ENCODE measurements around the gene THSD4. TPM values are rescaled to one million over a fixed set of nuclear protein-coding genes. Genes with fewer than 3 reads are reported as not detected.

THSD4 gene
- total and polyA plus RNA-seq, 9 of the 15 experiments (the other 6 are each of a cell fraction or from before 2014, with no cell fraction given): 0.04 TPM; not detected in 5

- TF ChIP-seq, protein P1, sequence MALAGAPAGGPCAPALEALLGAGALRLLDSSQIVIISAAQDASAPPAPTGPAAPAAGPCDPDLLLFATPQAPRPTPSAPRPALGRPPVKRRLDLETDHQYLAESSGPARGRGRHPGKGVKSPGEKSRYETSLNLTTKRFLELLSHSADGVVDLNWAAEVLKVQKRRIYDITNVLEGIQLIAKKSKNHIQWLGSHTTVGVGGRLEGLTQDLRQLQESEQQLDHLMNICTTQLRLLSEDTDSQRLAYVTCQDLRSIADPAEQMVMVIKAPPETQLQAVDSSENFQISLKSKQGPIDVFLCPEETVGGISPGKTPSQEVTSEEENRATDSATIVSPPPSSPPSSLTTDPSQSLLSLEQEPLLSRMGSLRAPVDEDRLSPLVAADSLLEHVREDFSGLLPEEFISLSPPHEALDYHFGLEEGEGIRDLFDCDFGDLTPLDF (CRISPR knock-in tag; IDR thresholded peaks at IDR 0.05): no peak
- no peak for TF ChIP-seq ZNF445 (CRISPR knock-in tag; IDR thresholded peaks at IDR 0.05; ENCODE audit: low read depth)
- TF ChIP-seq, protein P2, sequence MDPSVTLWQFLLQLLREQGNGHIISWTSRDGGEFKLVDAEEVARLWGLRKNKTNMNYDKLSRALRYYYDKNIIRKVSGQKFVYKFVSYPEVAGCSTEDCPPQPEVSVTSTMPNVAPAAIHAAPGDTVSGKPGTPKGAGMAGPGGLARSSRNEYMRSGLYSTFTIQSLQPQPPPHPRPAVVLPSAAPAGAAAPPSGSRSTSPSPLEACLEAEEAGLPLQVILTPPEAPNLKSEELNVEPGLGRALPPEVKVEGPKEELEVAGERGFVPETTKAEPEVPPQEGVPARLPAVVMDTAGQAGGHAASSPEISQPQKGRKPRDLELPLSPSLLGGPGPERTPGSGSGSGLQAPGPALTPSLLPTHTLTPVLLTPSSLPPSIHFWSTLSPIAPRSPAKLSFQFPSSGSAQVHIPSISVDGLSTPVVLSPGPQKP (CRISPR knock-in tag; IDR thresholded peaks at IDR 0.05): no peak
- TF ChIP-seq, protein P3, sequence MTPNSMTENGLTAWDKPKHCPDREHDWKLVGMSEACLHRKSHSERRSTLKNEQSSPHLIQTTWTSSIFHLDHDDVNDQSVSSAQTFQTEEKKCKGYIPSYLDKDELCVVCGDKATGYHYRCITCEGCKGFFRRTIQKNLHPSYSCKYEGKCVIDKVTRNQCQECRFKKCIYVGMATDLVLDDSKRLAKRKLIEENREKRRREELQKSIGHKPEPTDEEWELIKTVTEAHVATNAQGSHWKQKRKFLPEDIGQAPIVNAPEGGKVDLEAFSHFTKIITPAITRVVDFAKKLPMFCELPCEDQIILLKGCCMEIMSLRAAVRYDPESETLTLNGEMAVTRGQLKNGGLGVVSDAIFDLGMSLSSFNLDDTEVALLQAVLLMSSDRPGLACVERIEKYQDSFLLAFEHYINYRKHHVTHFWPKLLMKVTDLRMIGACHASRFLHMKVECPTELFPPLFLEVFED (CRISPR knock-in tag; conservative IDR thresholded peaks at IDR 0.05): no peak
- TF ChIP-seq ATF1 (CRISPR knock-in tag; IDR thresholded peaks at IDR 0.05): no peak
- TF ChIP-seq ATF1 (tag; IDR thresholded peaks at IDR 0.05): no peak
- no peak for TF ChIP-seq MAFF (IDR thresholded peaks at IDR 0.05; ENCODE audit: low read length)
Observed at GRCh38 chr15:71384501-71384900, 269.2 kb downstream of the THSD4 start (continued).

- Histone ChIP-seq H3K27me3 (ENCODE audit: control insufficient read depth in 2 of 2, insufficient read depth in 2 of 2, low read length in 2 of 2) (no peaks in the 10 kb centered on the region; a peak in 2 of 5 replicates), H3K4me2 (ENCODE audit: insufficient read depth, low read length) (no peak overlapping the region), H3K36me3 (ENCODE audit: control insufficient read depth, insufficient read depth, low read length) (no peaks in the 10 kb centered on the region), H3K4me1 (replicated peaks in 1 of 2; ENCODE audit: control insufficient read depth in 2 of 2, insufficient read depth in 2 of 2, low read length in 2 of 2) (no peaks in the 10 kb centered on the region), H3K79me2 (ENCODE audit: control insufficient read depth, insufficient read depth, low read length) (no peaks in the 10 kb centered on the region), H3K9me1 (ENCODE audit: control insufficient read depth, insufficient read depth, low read length) (no peaks in the 10 kb centered on the region), H3K9me3 (replicated peaks; ENCODE audit: control insufficient read depth, insufficient read depth, low read depth, low read length) (no peaks in the 10 kb centered on the region), H3K27ac (ENCODE audit: extremely low read depth, low read depth, low read length) (no peak overlapping the region), H2AFZ (ENCODE audit: low read depth, low read length) (no peak overlapping the region), H3K4me3 (no peak overlapping the region), H3K9ac (ENCODE audit: insufficient read depth in 1 of 2, low read depth in 2 of 2, low read length in 2 of 2) (no peak overlapping the region), H4K20me1 (replicated peaks; ENCODE audit: control insufficient read depth, insufficient read depth, low read length) (no peaks in the 10 kb centered on the region)
- intact Hi-C loops (cut with micrococcal nuclease) (loop anchor here (10.0 kb wide), 1 partner anchor 420 kb away; no protein-coding TSS in a partner anchor), in situ Hi-C loops (cut with MboI) (no loop called here)
- no peak for FAIRE-seq
- no peak for DNase-seq (ENCODE audit: extremely low read depth in 1 of 4, low spot score in 3 of 4)
- ChIA-PET POLR2A (no interaction called here), CTCF (ENCODE audit: low intra/inter-chr PET ratio) (interaction anchor here (1.2 kb wide), 1 partner anchor 56 kb away, joined by 3 read pairs; no protein-coding TSS in a partner anchor)
- TF ChIP-seq ZNF76 (CRISPR knock-in tag; IDR thresholded peaks at IDR 0.05; ENCODE audit: borderline replicate concordance): no peak
- no peak for TF ChIP-seq ESRRB (CRISPR knock-in tag; IDR thresholded peaks at IDR 0.05; ENCODE audit: borderline replicate concordance)
- no peak for TF ChIP-seq HDAC6 (IDR thresholded peaks at IDR 0.05; ENCODE audit: low read depth, low read length)
- TF ChIP-seq NFE2 (IDR thresholded peaks at IDR 0.05; ENCODE audit: low read depth): no peak
- no peak for ATAC-seq
- BruUV-seq (replicated peaks): no TSS peak
- WGBS (ENCODE audit: insufficient coverage, low coverage, missing lambda C conversion rate): 0% methylated on average over 4 of the region's 4 CpGs
Observed at GRCh38 chr15:71385026-71385425, 269.8 kb downstream of the THSD4 start.
